ENCODE measurements around the gene RASAL2. TPM values are rescaled to one million over a fixed set of nuclear protein-coding genes. Genes with fewer than 3 reads are reported as not detected.

Gene RASAL2
- total RNA-seq, 1 experiment from 2014 or later: 31.6 TPM

- BruUV-seq (replicated peaks): no TSS peak
- in situ Hi-C loops (cut with HindIII; ENCODE audit: low pct_unique_long_range_greater_than_20kb, low sequenced_read_pairs) (no loop called here), intact Hi-C loops (cut with micrococcal nuclease; ENCODE audit: unreplicated experiment) (no loop called here)
- H3K27ac ChIP-seq (ENCODE audit: low read length): no peak overlapping the region
- no peak for TF ChIP-seq CTCF (IDR thresholded peaks at IDR 0.05)
- TF ChIP-seq SIN3A (IDR thresholded peaks at IDR 0.05; ENCODE audit: borderline replicate concordance, insufficient read depth, low read depth, low read length): no peak
- TF ChIP-seq TCF7L2 (IDR thresholded peaks at IDR 0.05; ENCODE audit: low read depth, low read length): no peak
- no peak for TF ChIP-seq REST (IDR thresholded peaks at IDR 0.05; ENCODE audit: insufficient read depth in 1 of 2, low read depth in 2 of 2, low read length in 1 of 2)
- no peak for TF ChIP-seq POLR2AphosphoS5 (IDR thresholded peaks at IDR 0.05; ENCODE audit: low read depth, low read length)
- H3K4me1 ChIP-seq (ENCODE audit: control insufficient read depth, insufficient read depth, low read length): no peaks in the 10 kb centered on the region
- ATAC-seq (no peak), DNase-seq (ENCODE audit: low read depth, low spot score) (no peak)
- no peaks in the 10 kb centered on the region for H3K36me3 ChIP-seq (ENCODE audit: control insufficient read depth, insufficient read depth, low read length)
- H3K27me3 ChIP-seq (ENCODE audit: control insufficient read depth, insufficient read depth, low read length): no peaks in the 10 kb centered on the region
- H3K9me3 ChIP-seq (ENCODE audit: control insufficient read depth, insufficient read depth, low read depth, low read length): no peaks in the 10 kb centered on the region
- ChIA-PET CTCF (interaction anchor here (0.6 kb wide), 1 partner anchor 10 kb away, joined by 3 read pairs; no protein-coding TSS in a partner anchor), POLR2A (no interaction called here)
- no peak overlapping the region for H3K4me3 ChIP-seq (ENCODE audit: low read depth in 2 of 2, low read length in 2 of 2)
Measured at GRCh38 chr1:178490136-178490535, 396.2 kb downstream of the RASAL2 start.

GRCh38 chr1:178490967-178491366 is 397.1 kb downstream of the RASAL2 start:
- in situ Hi-C loops (cut with HindIII; ENCODE audit: low pct_unique_long_range_greater_than_20kb, low sequenced_read_pairs) (no loop called here), intact Hi-C loops (cut with micrococcal nuclease; ENCODE audit: unreplicated experiment) (no loop called here)
- CTCF ChIA-PET: no interaction called here
- no peak for ATAC-seq
- no TSS peak for BruUV-seq (replicated peaks)
- Histone ChIP-seq H3K4me1 (ENCODE audit: control insufficient read depth, insufficient read depth, low read length) (no peaks in the 10 kb centered on the region), H3K27ac (ENCODE audit: low read length) (no peak overlapping the region), H3K4me3 (ENCODE audit: low read depth in 2 of 2, low read length in 2 of 2) (no peak overlapping the region), H3K27me3 (ENCODE audit: control insufficient read depth, insufficient read depth, low read length) (no peaks in the 10 kb centered on the region), H3K9me3 (ENCODE audit: control insufficient read depth, insufficient read depth, low read depth, low read length) (no peaks in the 10 kb centered on the region), H3K36me3 (ENCODE audit: control insufficient read depth, insufficient read depth, low read length) (no peaks in the 10 kb centered on the region)
- POLR2A ChIA-PET: no interaction called here
- DNase-seq (ENCODE audit: low read depth, low spot score): no peak
- TF ChIP-seq REST (IDR thresholded peaks at IDR 0.05; ENCODE audit: insufficient read depth in 1 of 2, low read depth in 2 of 2, low read length in 1 of 2): no peak
- no peak for TF ChIP-seq TCF7L2 (IDR thresholded peaks at IDR 0.05; ENCODE audit: low read depth, low read length)
- TF ChIP-seq SIN3A (IDR thresholded peaks at IDR 0.05; ENCODE audit: borderline replicate concordance, insufficient read depth, low read depth, low read length): no peak
- no peak for TF ChIP-seq CTCF (IDR thresholded peaks at IDR 0.05)
- no peak for TF ChIP-seq POLR2AphosphoS5 (IDR thresholded peaks at IDR 0.05; ENCODE audit: low read depth, low read length)
